ENCODE measurements around the gene ARHGEF10L. TPM values are rescaled to one million over a fixed set of nuclear protein-coding genes. Genes with fewer than 3 reads are reported as not detected.

The ARHGEF10L gene
- total RNA-seq, 2 donors from 2014 or later: 226 to 301 TPM

DNA sequence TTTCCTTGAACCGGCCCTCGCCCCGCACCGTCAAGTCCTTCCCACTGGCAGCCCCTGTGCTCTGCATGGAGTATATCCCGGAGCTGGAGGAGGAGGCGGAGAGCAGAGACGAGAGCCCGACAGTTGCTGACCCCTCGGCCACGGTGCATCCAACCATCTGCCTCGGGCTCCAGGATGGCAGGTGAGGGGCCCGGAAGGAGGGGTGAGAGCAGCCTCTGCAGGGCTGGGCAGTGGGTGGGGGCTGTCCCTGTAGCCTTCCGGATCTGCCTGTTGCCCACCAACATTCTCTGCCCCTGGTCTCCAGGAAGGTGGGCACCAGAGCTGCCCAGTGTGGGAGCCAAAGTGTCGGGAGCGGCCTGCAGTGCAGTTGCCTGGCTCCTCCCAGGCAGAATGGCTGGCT lies 116.4 kb downstream of the ARHGEF10L start:
- Histone ChIP-seq H3K27ac (peak overlapping the region in 1 of 2 donors; percentile 8), H3K27me3 (replicated peaks; ENCODE audit: insufficient read depth) (no peaks in the 10 kb centered on the region), H3K4me1 (ENCODE audit: control insufficient read depth in 1 of 2, low read depth in 2 of 2) (peaks cover 0 to 30% of the 10 kb centered on the region in 2 donors), H3K9me3 (no peaks in the 10 kb centered on the region), H3K4me3 (no peak overlapping the region), H3K36me3 (peaks cover 95% of the 10 kb centered on the region)
- DNase-seq (ENCODE audit: low spot score) (no peak), ATAC-seq (ENCODE audit: insufficient number of reproducible peaks, low FRiP score, low read depth) (no peak)
- TF ChIP-seq, protein P1, sequence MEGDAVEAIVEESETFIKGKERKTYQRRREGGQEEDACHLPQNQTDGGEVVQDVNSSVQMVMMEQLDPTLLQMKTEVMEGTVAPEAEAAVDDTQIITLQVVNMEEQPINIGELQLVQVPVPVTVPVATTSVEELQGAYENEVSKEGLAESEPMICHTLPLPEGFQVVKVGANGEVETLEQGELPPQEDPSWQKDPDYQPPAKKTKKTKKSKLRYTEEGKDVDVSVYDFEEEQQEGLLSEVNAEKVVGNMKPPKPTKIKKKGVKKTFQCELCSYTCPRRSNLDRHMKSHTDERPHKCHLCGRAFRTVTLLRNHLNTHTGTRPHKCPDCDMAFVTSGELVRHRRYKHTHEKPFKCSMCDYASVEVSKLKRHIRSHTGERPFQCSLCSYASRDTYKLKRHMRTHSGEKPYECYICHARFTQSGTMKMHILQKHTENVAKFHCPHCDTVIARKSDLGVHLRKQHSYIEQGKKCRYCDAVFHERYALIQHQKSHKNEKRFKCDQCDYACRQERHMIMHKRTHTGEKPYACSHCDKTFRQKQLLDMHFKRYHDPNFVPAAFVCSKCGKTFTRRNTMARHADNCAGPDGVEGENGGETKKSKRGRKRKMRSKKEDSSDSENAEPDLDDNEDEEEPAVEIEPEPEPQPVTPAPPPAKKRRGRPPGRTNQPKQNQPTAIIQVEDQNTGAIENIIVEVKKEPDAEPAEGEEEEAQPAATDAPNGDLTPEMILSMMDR (IDR thresholded peaks at IDR 0.05): no peak

DNA sequence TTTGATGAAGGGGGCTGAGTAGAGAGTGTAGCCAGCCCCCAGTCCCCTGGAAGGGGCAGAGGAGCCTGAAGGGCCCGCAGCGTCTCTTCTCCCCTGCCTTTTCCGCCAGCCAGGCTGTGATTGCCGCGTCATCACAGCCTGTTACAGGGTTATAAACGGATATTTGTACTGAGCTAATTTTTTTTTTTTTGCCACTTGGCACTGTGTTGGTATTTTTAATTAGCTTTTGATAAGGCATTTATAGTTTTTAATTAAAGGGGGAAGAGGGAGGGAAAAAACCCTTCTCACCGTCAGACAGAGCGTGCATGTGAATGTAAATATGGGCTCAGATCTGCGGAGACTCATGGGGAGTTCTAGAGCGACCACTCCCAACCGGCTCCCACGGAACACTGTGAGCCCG lies 117.9 kb downstream of the ARHGEF10L start:
- H3K4me1 ChIP-seq (ENCODE audit: control insufficient read depth in 1 of 2, low read depth in 2 of 2): peaks cover 0 to 23% of the 10 kb centered on the region in 2 donors
- H3K36me3 ChIP-seq: peaks cover 84% of the 10 kb centered on the region
- no peaks in the 10 kb centered on the region for H3K9me3 ChIP-seq
- peak overlapping the region in 1 of 2 donors; percentile 18 for H3K27ac ChIP-seq
- no peaks in the 10 kb centered on the region for H3K27me3 ChIP-seq (replicated peaks; ENCODE audit: insufficient read depth)
- TF ChIP-seq, protein P1 (IDR thresholded peaks at IDR 0.05): no peak
- DNase-seq (ENCODE audit: low spot score) (no peak), ATAC-seq (ENCODE audit: insufficient number of reproducible peaks, low FRiP score, low read depth) (no peak)
- H3K4me3 ChIP-seq: no peak overlapping the region

DNA sequence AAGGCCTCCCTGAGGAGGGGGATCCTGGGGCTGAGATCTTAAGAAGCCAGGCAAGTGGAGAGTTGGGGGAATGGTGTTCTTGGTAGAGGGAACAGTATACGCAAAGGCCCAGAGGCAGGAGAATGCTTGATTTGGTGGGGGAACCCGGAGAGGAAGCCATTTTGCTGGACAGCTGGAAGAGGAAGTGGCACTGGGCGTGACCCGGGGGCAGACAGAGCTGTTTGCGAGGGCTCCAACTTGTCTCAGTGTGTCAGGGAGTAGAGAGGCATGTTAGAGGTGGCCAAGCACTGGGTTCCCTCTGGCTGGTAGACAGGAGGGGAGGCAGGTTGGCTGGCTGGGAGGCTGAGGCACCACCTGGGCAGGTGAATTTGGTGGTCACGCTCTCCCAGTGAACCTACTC lies 119.3 kb downstream of the ARHGEF10L start:
- DNase-seq (ENCODE audit: low spot score) (no peak), ATAC-seq (ENCODE audit: insufficient number of reproducible peaks, low FRiP score, low read depth) (no peak)
- Histone ChIP-seq H3K4me3 (no peak overlapping the region), H3K9me3 (no peaks in the 10 kb centered on the region), H3K27me3 (replicated peaks; ENCODE audit: insufficient read depth) (no peaks in the 10 kb centered on the region), H3K36me3 (peaks cover 79% of the 10 kb centered on the region), H3K4me1 (ENCODE audit: control insufficient read depth in 1 of 2, low read depth in 2 of 2) (peaks cover 0 to 9% of the 10 kb centered on the region in 2 donors), H3K27ac (no peak overlapping the region)
- TF ChIP-seq, protein P1 (IDR thresholded peaks at IDR 0.05): no peak

DNA sequence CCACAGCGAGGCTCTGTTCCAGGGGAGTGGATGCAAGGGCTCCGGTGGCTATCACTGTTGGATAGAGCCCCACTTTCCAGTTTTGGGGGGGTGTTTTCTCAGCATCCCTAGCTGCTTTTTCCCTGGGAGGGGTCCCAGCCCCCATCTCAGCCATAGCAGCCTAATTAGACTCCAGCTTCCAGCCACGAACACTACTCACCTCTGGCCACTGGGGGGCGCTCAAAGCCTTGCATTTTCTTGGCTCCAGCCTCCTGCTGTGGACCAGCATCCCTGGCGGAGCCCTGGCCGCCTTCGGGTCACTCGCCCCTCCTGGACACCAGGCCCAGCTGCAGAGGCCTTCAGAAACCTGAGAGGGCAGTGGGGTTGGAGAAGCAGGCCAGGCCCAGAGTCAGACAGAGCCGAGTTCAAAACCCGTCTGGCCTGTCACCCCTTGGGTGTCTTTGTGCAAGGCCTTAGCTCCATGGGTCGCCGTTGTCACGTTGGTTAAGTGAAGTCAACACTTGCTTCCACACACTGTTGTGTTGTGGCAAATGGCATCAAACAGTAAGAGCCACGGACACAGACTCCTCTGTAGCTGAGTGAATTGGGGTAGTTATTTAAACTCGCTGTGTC lies 122.2 kb downstream of the ARHGEF10L start:
- no peak for DNase-seq (ENCODE audit: low spot score)
- TF ChIP-seq, protein P1 (IDR thresholded peaks at IDR 0.05): peak; percentile 84
- Histone ChIP-seq H3K4me3 (no peak overlapping the region), H3K4me1 (ENCODE audit: control insufficient read depth in 1 of 2, low read depth in 2 of 2) (peaks cover 0 to 13% of the 10 kb centered on the region in 2 donors), H3K36me3 (peaks cover 76% of the 10 kb centered on the region), H3K9me3 (no peaks in the 10 kb centered on the region), H3K27me3 (replicated peaks; ENCODE audit: insufficient read depth) (no peaks in the 10 kb centered on the region), H3K27ac (peak overlapping the region; percentile 0 to 24)
- ATAC-seq (ENCODE audit: insufficient number of reproducible peaks, low FRiP score, low read depth): no peak

DNA sequence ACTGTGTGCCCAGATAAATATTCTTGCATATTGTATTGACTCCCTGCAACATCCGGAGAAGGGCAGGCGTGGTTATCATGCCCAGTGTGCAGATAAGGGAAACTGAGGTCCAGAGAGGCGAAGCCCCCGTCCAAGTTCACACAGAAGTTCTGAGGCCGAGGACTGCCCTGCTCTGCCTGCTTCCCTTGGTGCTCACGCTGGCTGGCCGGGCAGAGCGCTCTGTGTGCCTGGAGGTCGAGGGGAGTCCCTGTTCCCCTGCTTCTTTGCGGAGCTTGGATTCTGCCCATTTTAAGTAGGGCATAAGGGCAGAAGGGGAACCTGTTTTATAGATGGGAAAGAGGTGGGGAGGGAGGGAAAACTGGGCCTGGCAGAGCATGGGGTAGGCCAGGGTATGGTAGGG lies 122.8 kb downstream of the ARHGEF10L start:
- Histone ChIP-seq H3K27me3 (replicated peaks; ENCODE audit: insufficient read depth) (no peaks in the 10 kb centered on the region), H3K4me3 (no peak overlapping the region), H3K27ac (peak overlapping the region; percentile 0 to 24), H3K9me3 (no peaks in the 10 kb centered on the region), H3K36me3 (peaks cover 74% of the 10 kb centered on the region), H3K4me1 (ENCODE audit: control insufficient read depth in 1 of 2, low read depth in 2 of 2) (peaks cover 0 to 18% of the 10 kb centered on the region in 2 donors)
- ATAC-seq (ENCODE audit: insufficient number of reproducible peaks, low FRiP score, low read depth) (no peak), DNase-seq (ENCODE audit: low spot score) (no peak)
- TF ChIP-seq, protein P1 (IDR thresholded peaks at IDR 0.05): no peak

Data from thoracic aorta (tissue), 2 donors.